ENCODE results near the gene KCNQ5. TPM values are rescaled to one million over a fixed set of nuclear protein-coding genes. Genes with fewer than 3 reads are reported as not detected.

Gene KCNQ5
- total and polyA plus RNA-seq, 2 of the 8 experiments (the other 6 are each of a cell fraction or from before 2014, with no cell fraction given): 0.83 to 1.2 TPM

DNA sequence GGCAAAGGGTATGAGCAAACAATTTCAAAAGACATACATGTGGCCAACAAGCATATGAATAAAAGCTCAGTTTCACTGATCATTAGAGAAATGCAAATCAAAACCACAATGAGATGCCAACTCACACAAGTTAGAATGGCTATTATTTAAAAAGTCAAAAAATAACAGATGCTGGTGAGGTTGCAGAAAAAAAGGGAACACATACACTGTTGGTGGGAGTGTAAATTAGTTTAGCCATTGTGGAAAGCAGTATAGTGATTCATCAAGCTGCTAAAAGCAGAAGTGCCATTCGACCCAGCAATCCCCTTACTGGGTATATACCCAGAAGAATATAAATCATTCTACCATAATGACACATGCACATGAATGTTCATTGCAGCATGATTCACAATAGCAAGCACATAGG, 610.1 kb downstream of the KCNQ5 start:
- DNase-seq (ENCODE audit: low read depth in 1 of 2, low spot score in 2 of 2): no peak
- Histone ChIP-seq H3K36me3 (ENCODE audit: control insufficient read depth in 2 of 4, insufficient read depth in 4 of 4, low read length in 3 of 4) (no peaks in the 10 kb centered on the region), H4K8ac (ENCODE audit: extremely low read depth, insufficient read depth, low read length) (no peak overlapping the region), H4K5ac (ENCODE audit: insufficient read length, low read depth, low read length) (no peak overlapping the region), H3K27ac (ENCODE audit: low read depth, low read length) (no peak overlapping the region), H3K56ac (replicated peaks; ENCODE audit: insufficient read length, low read depth, low read length) (no peak overlapping the region), H3K23ac (ENCODE audit: insufficient read length) (no peak overlapping the region), H2BK5ac (ENCODE audit: low read depth, low read length) (no peak overlapping the region), H3K27me3 (replicated peaks in 1 of 4; ENCODE audit: control insufficient read depth in 3 of 4, extremely low read depth in 1 of 4, insufficient read depth in 3 of 4, low read length in 3 of 4) (no peaks in the 10 kb centered on the region), H2BK15ac (ENCODE audit: low read length) (no peak overlapping the region), H2AK5ac (ENCODE audit: low read depth, low read length) (no peak overlapping the region), H3K9me3 (ENCODE audit: insufficient read depth in 2 of 2, low read depth in 1 of 2, low read length in 1 of 2) (no peaks in the 10 kb centered on the region), H2BK120ac (replicated peaks; ENCODE audit: low read depth, low read length) (no peak overlapping the region), H3K4ac (replicated peaks; ENCODE audit: insufficient read length, low read depth, low read length) (no peak overlapping the region), H3K4me1 (replicated peaks in 1 of 4; ENCODE audit: control insufficient read depth in 3 of 4, insufficient read depth in 4 of 4, low read length in 3 of 4) (no peaks in the 10 kb centered on the region; a peak in 1 of 7 replicates), H3K79me2 (ENCODE audit: control insufficient read depth in 1 of 2, insufficient read depth in 2 of 2, low read length in 2 of 2) (no peaks in the 10 kb centered on the region), H2BK20ac (ENCODE audit: low read length) (no peak overlapping the region), H3K4me3 (ENCODE audit: extremely low read depth in 1 of 4, insufficient read depth in 2 of 4, low read depth in 3 of 4, low read length in 4 of 4) (no peak overlapping the region), H3K23me2 (ENCODE audit: low read depth, low read length) (no peaks in the 10 kb centered on the region), H2BK12ac (ENCODE audit: low read depth, low read length) (no peak overlapping the region), H3K14ac (ENCODE audit: insufficient read length) (no peak overlapping the region), H4K91ac (replicated peaks; ENCODE audit: insufficient read length, low read length) (no peak overlapping the region), H3K18ac (ENCODE audit: extremely low read depth, low read length) (no peak overlapping the region), H3K9ac (replicated peaks in 1 of 4; ENCODE audit: extremely low read depth in 1 of 4, low read depth in 3 of 4, low read length in 3 of 4) (no peak overlapping the region), H3K79me1 (ENCODE audit: low read depth, low read length) (no peaks in the 10 kb centered on the region), H3K4me2 (ENCODE audit: insufficient read depth in 1 of 2, low read depth in 2 of 2, low read length in 2 of 2) (no peak overlapping the region), H4K20me1 (replicated peaks in 1 of 2; ENCODE audit: control insufficient read depth in 1 of 2, insufficient read depth in 2 of 2, low read length in 2 of 2) (no peaks in the 10 kb centered on the region), H2AFZ (ENCODE audit: low read length) (no peak overlapping the region)
- FAIRE-seq: peak; percentile 69
- ChIA-PET CTCF (ENCODE audit: partially characterized antibody) (interaction anchor here (0.7 to 1.9 kb wide), 3 partner anchors 14 to 94 kb away, joined by 3 to 7 read pairs (median 3); no protein-coding TSS in a partner anchor), POLR2A (ENCODE audit: partially characterized antibody) (no interaction called here)
- WGBS, 2 experiments (ENCODE audit: extremely low coverage in 1 of 2, insufficient coverage in 1 of 2, insufficient read length in 1 of 2, insufficient replicate concordance in 2 of 2, low coverage in 1 of 2, low lambda C conversion rate in 2 of 2, missing lambda C conversion rate in 1 of 2): 84% methylated on average over 1 of the region's 1 CpG; no CpG with 5 or more reads in 1 of the 2 experiments
- TF ChIP-seq EZH2 (IDR thresholded peaks at IDR 0.05; ENCODE audit: low read depth, low read length, severe bottlenecking) (no peak), POLR2A (IDR thresholded peaks at IDR 0.05; ENCODE audit: control extremely low read depth in 1 of 2, low read depth in 2 of 2, low read length in 2 of 2) (no peak), TCF12 (IDR thresholded peaks at IDR 0.05; ENCODE audit: low read depth, low read length) (no peak), TAF1 (IDR thresholded peaks at IDR 0.05; ENCODE audit: low read depth, low read length) (no peak), TAF7 (optimal IDR thresholded peaks at IDR 0.05; ENCODE audit: borderline replicate concordance, low read depth, low read length) (no peak), RAD21 (IDR thresholded peaks at IDR 0.05 in 1 of 2, conservative IDR thresholded peaks at IDR 0.05 in 1 of 2; ENCODE audit: low read depth in 2 of 2, low read length in 2 of 2) (no peak), POLR2AphosphoS5 (IDR thresholded peaks at IDR 0.05; ENCODE audit: low read depth, low read length) (no peak), NANOG (IDR thresholded peaks at IDR 0.05; ENCODE audit: insufficient read depth, low read depth, low read length, poor library complexity, severe bottlenecking) (no peak), NRF1 (IDR thresholded peaks at IDR 0.05; ENCODE audit: low read depth, low read length) (no peak), KDM5A (IDR thresholded peaks at IDR 0.05; ENCODE audit: low read length) (no peak), MAFK (IDR thresholded peaks at IDR 0.05; ENCODE audit: low read depth, low read length) (no peak), RFX5 (IDR thresholded peaks at IDR 0.05; ENCODE audit: borderline replicate concordance, low read depth, low read length) (no peak), TBP (IDR thresholded peaks at IDR 0.05; ENCODE audit: low read depth, low read length) (no peak)
- TF ChIP-seq, protein P1, sequence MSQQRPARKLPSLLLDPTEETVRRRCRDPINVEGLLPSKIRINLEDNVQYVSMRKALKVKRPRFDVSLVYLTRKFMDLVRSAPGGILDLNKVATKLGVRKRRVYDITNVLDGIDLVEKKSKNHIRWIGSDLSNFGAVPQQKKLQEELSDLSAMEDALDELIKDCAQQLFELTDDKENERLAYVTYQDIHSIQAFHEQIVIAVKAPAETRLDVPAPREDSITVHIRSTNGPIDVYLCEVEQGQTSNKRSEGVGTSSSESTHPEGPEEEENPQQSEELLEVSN (IDR thresholded peaks at IDR 0.05): no peak

Data from H1 (cell line).